ENCODE data around the gene CDHR5.

Gene CDHR5

DNA sequence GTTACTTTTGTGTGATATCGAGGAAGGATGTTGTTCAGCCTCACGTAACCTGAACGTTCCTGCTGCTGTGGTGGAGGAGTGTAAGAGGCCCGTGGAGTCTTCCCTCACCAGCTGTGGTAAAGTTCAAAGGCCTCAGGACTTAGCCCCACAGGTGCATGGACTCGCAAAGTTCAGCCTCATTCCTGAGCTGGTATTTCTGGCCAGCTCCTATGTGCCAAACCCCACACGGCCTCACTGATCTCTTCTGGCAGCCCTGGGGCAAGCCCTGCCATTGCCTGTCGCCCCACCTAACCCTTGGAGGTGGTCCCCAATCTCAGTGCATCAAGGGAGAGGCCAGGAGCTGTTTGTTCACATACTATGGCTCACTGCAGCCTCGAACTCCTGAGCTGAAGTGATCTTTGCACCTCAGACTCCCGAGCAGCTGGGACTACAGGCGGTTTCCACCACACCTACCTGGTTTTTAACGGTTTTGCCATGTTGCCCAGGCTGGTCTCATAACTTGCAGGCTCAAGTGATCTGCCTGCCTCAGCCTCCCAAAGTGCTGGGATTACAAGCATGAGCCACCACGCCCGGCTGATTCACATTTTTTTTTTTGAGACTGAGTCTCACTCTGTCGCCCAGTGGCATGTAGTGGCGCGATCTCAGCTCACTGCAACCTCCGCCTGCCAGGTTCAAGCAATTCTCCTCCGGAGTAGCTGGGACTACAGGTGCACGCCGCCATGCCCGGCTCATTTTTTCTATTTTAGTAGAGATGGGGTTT lies 46.3 kb downstream of the CDHR5 start:
- H3K4me3 ChIP-seq (ENCODE audit: low read depth, low read length), result peak overlapping the region; percentile 72
- in situ Hi-C loops (cut with HindIII; ENCODE audit: low sequenced_read_pairs), result no loop called here
- TF ChIP-seq, protein P1, sequence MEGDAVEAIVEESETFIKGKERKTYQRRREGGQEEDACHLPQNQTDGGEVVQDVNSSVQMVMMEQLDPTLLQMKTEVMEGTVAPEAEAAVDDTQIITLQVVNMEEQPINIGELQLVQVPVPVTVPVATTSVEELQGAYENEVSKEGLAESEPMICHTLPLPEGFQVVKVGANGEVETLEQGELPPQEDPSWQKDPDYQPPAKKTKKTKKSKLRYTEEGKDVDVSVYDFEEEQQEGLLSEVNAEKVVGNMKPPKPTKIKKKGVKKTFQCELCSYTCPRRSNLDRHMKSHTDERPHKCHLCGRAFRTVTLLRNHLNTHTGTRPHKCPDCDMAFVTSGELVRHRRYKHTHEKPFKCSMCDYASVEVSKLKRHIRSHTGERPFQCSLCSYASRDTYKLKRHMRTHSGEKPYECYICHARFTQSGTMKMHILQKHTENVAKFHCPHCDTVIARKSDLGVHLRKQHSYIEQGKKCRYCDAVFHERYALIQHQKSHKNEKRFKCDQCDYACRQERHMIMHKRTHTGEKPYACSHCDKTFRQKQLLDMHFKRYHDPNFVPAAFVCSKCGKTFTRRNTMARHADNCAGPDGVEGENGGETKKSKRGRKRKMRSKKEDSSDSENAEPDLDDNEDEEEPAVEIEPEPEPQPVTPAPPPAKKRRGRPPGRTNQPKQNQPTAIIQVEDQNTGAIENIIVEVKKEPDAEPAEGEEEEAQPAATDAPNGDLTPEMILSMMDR (IDR thresholded peaks at IDR 0.05; ENCODE audit: low read depth, low read length, missing control alignments), result no peak
- DNase-seq (ENCODE audit: low read depth), result no peak

DNA sequence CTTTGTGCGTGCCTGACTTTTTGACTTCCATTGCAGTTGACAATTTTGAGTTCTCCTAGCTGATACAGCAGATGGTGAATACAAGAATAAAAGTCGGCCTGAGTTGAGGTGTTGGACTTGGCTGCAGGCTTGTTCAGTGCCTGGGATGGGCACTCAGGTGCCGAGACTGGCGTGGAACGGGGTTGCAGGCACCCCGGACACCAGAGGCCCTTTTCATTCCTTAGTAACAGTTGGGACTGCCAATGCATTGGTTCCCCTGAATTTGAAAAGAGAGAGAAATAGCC lies 47.2 kb downstream of the CDHR5 start:
- TF ChIP-seq, protein P1 (IDR thresholded peaks at IDR 0.05; ENCODE audit: low read depth, low read length, missing control alignments), result no peak
- in situ Hi-C loops (cut with HindIII; ENCODE audit: low sequenced_read_pairs), result no loop called here
- H3K4me3 ChIP-seq (ENCODE audit: low read depth, low read length), result peak overlapping the region; percentile 72
- no peak for DNase-seq (ENCODE audit: low read depth)

DNA sequence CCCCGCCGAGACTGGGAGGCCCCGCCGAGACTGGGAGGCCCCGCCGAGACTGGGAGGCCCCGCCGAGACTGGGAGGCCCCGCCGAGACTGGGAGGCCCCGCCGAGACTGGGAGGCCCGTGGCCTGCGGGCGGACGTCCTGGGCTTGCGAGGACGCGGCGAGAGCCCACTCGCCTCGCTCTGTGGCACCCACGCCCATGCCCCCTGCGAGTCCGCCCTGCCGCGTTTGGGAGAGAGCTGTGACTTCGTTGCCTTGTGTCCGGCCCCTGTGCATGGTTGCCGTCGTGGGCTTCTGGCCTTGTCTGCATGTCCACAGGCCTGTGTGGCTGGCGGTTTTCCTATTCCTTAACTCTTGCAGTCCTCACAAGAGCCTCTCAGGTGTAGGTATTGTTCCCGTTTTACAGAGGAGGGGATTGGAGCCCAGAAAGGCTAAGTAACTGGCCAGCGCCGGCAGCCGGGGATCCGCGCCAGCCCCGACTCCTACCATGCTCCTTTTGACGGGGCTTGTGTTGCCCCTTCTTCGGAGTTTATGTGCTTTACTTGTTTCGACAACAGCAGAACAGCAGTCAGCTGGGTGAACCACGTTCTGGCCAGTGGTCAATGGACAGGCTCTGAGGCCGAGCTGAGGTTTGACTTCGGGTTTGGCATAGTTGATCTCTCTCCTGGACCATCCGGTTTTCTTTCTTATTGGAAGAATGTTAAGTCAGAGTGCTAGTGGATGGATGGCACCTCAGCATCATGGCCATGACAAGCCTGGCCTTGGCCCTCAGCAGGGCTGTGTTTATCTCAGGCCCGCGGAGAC lies 47.7 kb downstream of the CDHR5 start:
- in situ Hi-C loops (cut with HindIII; ENCODE audit: low sequenced_read_pairs), result no loop called here
- no peak for DNase-seq (ENCODE audit: low read depth)
- TF ChIP-seq, protein P1 (IDR thresholded peaks at IDR 0.05; ENCODE audit: low read depth, low read length, missing control alignments), result no peak
- H3K4me3 ChIP-seq (ENCODE audit: low read depth, low read length), result peak overlapping the region; percentile 72

DNA sequence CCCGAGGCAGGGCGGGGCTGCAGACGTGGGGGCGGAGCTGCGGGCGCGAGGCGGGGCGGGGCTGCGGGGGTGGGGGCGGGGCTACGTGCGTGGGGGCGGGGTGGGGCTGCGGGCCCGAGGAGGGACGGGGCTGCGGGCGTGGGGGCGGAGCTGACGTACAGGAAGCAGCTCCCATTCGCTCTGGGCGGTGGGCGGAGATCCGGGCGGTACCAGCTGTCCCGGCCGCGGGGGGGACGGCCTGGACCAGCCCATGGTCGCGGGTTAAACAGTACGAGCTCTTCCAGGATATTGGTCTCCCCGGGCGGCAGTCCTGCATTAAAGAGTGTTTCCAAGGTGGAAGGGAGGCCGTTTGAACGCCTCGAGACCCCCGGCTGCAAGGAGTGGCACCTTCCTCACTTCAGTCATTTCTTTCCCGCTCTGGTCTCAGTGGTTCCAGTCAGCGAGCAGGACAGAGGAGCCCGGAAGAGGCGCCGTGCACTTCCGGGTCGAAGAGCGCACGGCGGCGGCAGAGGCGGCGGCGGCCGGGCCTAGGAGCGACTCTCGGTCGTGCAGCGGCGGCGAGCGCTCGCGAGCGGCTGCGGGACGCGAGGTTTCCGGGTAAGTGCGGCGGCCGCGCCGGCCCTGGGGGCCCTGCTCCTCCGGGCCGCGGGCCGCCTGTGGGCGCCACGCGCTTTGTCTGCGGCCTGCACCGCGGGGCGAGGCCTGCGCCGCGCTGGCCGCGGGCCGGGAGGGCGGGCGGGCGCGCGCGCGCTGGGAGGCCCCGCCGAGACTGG lies 48.6 kb downstream of the CDHR5 start, which contains the start of gene PHRF1:
Gene PHRF1 (plus strand): TSS at position 475 of the 773 bp plus-strand sequence. CDS start 5,043 bp downstream, outside the sequence.
- in situ Hi-C loops (cut with HindIII; ENCODE audit: low sequenced_read_pairs), result no loop called here
- peak within 1 kb of the TSS; percentile 72 for H3K4me3 ChIP-seq (ENCODE audit: low read depth, low read length)
- DNase-seq (ENCODE audit: low read depth), result peak; percentile 80
- TF ChIP-seq, protein P1 (IDR thresholded peaks at IDR 0.05; ENCODE audit: low read depth, low read length, missing control alignments), result no peak

DNA sequence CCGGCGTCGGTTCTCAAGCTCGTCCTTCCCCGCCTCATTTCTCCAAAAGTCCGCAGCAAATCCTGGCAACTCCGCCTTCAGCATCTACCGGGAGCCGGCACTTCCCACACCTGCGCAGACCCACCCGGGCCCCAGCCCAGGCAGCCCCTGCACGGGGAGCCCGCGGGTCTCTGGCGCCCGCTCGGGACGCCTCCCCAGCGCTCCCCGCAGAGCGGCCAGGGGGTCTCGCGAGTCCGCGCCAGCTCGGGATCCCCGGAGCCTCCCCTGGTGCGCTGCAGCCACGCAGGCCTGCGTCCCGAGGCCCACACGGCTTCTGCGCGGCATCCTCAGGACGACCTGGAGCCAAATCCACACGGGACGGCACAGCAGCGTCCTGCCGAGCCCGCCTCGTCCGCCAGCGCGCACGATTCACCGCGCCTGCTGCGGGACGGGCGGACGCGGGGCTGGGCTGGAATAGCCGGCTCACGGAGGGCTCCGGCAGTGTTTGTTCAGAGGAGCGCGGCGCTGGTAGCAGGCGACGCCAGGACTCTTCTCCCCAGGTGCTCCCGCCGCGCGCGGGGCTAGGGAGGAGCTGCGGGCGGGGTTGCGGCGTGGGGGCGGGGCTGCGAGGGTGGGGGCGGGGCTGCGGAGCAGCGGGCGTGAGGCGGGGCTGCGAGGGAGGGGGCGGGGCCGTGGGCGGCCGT lies 49.3 kb downstream of the CDHR5 start:
- in situ Hi-C loops (cut with HindIII; ENCODE audit: low sequenced_read_pairs), result no loop called here
- peak overlapping the region; percentile 60 for H3K4me3 ChIP-seq (ENCODE audit: low read depth, low read length)
- TF ChIP-seq, protein P1 (IDR thresholded peaks at IDR 0.05; ENCODE audit: low read depth, low read length, missing control alignments), result no peak
- DNase-seq (ENCODE audit: low read depth), result no peak

All from astrocyte of the cerebellum (primary cell).